SK-N-SH treated with all-trans-retinoic acid at 6 μM for 48 hours (cell line): ENCODE results near the gene ABCC1.

Experiments
- CSDC2 ChIP-seq: fragments of 250-450 bp; sonication (Bioruptor Pico); IDR thresholded peaks from 2 replicates; pipeline ENCODE4 v1.5.0; 2020; ENCODE audit warnings: mild to moderate bottlenecking, moderate library complexity
- RARB ChIP-seq: fragments of 250-450 bp; sonication (Bioruptor Pico); IDR thresholded peaks from 2 replicates; pipeline ENCODE4 v1.8.0; 2021; ENCODE audit warnings: mild to moderate bottlenecking, moderate library complexity
- ZNF8 ChIP-seq: fragments of 450-650 bp; formaldehyde crosslinking; IDR thresholded peaks from 2 replicates; pipeline ENCODE4 v1.5.0; 2020; ENCODE audit warnings: mild to moderate bottlenecking, moderate library complexity
- TF ChIP-seq, protein P1 (sequence below): fragments of 250-450 bp; sonication (Bioruptor Pico); IDR thresholded peaks from 2 replicates; pipeline ENCODE4 v1.8.0; 2020; ENCODE audit warnings: mild to moderate bottlenecking, moderate library complexity, borderline replicate concordance

DNA sequence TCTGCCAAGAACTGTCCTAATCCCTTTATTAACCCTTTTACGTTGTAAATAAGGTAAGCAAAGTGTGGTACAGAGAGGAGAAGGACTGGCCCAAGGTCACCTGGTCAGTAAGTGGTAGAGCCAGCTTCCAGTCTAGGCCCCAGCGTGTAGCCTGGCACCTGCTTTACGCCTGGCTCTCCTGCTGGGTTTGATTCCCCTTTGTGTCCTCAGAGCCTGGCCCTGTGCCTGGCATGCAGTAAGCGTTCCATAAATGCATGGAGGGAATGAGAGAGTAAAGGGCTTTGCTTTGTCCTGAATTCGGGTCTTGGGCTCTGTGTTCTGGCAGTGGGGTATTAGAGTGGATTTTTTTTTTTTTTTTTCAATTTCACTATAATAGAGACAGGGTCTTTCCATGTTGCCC, 62.7 kb downstream of the ABCC1 start:
- TF ChIP-seq CSDC2 (CRISPR knock-in tag) (no peak), ZNF8 (CRISPR knock-in tag) (no peak), RARB (CRISPR knock-in tag) (no peak)
- TF ChIP-seq, protein P1, sequence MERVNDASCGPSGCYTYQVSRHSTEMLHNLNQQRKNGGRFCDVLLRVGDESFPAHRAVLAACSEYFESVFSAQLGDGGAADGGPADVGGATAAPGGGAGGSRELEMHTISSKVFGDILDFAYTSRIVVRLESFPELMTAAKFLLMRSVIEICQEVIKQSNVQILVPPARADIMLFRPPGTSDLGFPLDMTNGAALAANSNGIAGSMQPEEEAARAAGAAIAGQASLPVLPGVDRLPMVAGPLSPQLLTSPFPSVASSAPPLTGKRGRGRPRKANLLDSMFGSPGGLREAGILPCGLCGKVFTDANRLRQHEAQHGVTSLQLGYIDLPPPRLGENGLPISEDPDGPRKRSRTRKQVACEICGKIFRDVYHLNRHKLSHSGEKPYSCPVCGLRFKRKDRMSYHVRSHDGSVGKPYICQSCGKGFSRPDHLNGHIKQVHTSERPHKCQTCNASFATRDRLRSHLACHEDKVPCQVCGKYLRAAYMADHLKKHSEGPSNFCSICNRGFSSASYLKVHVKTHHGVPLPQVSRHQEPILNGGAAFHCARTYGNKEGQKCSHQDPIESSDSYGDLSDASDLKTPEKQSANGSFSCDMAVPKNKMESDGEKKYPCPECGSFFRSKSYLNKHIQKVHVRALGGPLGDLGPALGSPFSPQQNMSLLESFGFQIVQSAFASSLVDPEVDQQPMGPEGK, result no peak
